ENCODE data around the gene PARP16.
A peak's percentile ranks its signal among the peaks of the same experiment; 100 is the strongest.

PARP16 gene

DNA sequence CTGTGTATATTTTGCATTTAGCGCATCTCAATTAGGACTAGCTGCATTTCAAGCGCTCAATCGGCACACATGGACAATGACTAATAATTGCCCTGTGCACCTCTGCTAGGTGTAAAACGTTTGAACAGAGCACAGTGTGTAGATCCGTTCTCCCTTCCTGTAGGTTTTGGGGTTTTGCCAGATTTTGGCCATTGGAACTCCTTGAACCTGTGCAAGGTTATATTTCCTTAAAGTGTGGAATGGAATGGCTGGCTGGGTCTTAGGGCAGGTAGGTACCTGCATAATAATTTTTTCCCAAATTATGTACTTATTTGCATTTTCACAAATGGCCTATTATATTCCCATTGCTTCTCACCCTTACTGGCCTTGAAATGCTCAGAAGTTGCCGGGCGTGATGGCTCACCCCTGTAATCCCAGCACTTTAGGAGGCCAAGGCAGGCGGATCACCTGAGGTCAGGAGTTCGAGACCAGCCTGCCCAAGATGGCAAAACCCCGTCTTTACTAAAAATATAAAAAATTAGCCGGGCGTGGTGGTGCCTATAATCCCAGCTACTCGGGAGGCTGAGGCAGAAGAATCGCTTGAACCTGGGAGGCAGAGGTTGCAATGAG is 18.6 kb upstream of the PARP16 start:
- H3K27ac Mint-ChIP-seq, result peak overlapping the region; percentile 100
- peaks cover 37% of the 10 kb centered on the region for H3K36me3 Mint-ChIP-seq (ENCODE audit: insufficient read depth)
- peak overlapping the region; percentile 94 to 98 for H3K4me3 Mint-ChIP-seq
- peaks cover 16 to 26% of the 10 kb centered on the region in 2 donors for H3K4me1 Mint-ChIP-seq (ENCODE audit: low read depth in 2 of 2)
- ATAC-seq (replicated peaks) (no peak), DNase-seq (no peak)
- no peaks in the 10 kb centered on the region for H3K27me3 Mint-ChIP-seq
- no peaks in the 10 kb centered on the region for H3K9me3 Mint-ChIP-seq

DNA sequence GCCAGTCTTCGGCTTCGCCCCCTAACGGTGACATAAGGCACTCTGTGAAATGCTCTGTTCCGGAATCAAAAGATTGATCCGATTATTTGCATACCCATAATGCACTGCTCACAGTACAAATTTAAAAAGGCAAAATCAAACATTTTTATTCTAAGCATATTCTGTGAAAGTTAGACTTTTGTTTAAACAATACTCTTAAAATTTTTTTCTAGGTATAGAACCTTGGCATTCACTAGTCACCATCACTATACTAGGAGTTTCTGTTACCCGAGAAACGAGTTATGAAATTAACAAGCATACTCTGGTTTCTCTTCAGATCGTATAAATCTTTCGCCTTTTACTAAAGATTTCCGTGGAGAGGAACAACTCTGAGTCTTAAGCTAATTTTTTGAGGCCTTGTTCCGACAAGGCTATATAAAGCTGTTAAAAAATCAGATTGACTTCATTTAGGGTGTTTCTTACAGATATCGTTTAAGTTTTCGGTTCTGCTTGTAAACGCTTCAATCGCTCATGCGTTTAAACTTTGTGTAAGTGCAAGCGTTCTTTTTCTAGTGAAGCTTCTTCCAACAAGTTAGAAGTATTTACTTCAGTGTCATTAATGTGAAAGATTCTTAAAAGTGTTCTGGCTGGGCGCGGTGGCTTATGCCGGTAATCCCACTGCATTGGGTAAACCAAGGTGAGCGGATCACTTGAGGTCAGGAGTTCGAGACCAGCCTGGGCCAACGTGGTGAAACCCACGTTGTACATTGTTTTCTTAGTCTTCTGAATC is 17.9 kb upstream of the PARP16 start, which contains the start of gene RNU5B-1:
TSS of gene RNU5B-1 (plus strand) at position 297 of the 769 bp plus-strand sequence.
- H3K4me1 Mint-ChIP-seq (ENCODE audit: low read depth in 2 of 2), result peaks cover 20 to 33% of the 10 kb centered on the region in 2 donors
- DNase-seq (peak; percentile 70 to 72 (median 71)), ATAC-seq (replicated peaks) (peak; percentile 78)
- H3K9me3 Mint-ChIP-seq, result no peaks in the 10 kb centered on the region
- H3K27ac Mint-ChIP-seq, result peak within 1 kb of the TSS; percentile 100
- peaks cover 41% of the 10 kb centered on the region for H3K36me3 Mint-ChIP-seq (ENCODE audit: insufficient read depth)
- H3K4me3 Mint-ChIP-seq, result peak within 1 kb of the TSS; percentile 94 to 98
- no peaks in the 10 kb centered on the region for H3K27me3 Mint-ChIP-seq

- ATAC-seq (replicated peaks), result peak; percentile 2
- Mint-ChIP-seq H3K27me3 (no peaks in the 10 kb centered on the region), H3K4me1 (ENCODE audit: low read depth in 2 of 2) (peaks cover 20 to 33% of the 10 kb centered on the region in 2 donors), H3K4me3 (peak overlapping the region; percentile 94 to 98), H3K36me3 (ENCODE audit: insufficient read depth) (peaks cover 42% of the 10 kb centered on the region), H3K9me3 (no peaks in the 10 kb centered on the region), H3K27ac (peak overlapping the region; percentile 100)
- DNase-seq, result no peak
These were observed 17.2 kb upstream of the PARP16 start for GRCh38 chr15:65303687-65304380.

GRCh38 chr15:65302061-65302460 is 15.4 kb upstream of the PARP16 start:
- Mint-ChIP-seq H3K4me1 (ENCODE audit: low read depth in 2 of 2) (peaks cover 23 to 33% of the 10 kb centered on the region in 2 donors), H3K27me3 (no peaks in the 10 kb centered on the region), H3K4me3 (no peak overlapping the region), H3K9me3 (no peaks in the 10 kb centered on the region), H3K27ac (no peak overlapping the region), H3K36me3 (ENCODE audit: insufficient read depth) (peaks cover 55% of the 10 kb centered on the region)
- DNase-seq (no peak), ATAC-seq (replicated peaks) (no peak)

GRCh38 chr15:65300924-65301441 is 14.3 kb upstream of the PARP16 start:
- no peak for ATAC-seq (replicated peaks)
- Mint-ChIP-seq H3K4me3 (no peak overlapping the region), H3K9me3 (no peaks in the 10 kb centered on the region), H3K36me3 (ENCODE audit: insufficient read depth) (peaks cover 60% of the 10 kb centered on the region), H3K27ac (peak overlapping the region; percentile 90 to 93), H3K27me3 (no peaks in the 10 kb centered on the region), H3K4me1 (ENCODE audit: low read depth in 2 of 2) (peaks cover 27 to 35% of the 10 kb centered on the region in 2 donors)
- DNase-seq, result no peak

- no peaks in the 10 kb centered on the region for H3K9me3 Mint-ChIP-seq
- H3K4me3 Mint-ChIP-seq, result peak overlapping the region; percentile 73 to 87
These were observed 12.0 kb upstream of the PARP16 start for GRCh38 chr15:65298731-65299130.

DNA sequence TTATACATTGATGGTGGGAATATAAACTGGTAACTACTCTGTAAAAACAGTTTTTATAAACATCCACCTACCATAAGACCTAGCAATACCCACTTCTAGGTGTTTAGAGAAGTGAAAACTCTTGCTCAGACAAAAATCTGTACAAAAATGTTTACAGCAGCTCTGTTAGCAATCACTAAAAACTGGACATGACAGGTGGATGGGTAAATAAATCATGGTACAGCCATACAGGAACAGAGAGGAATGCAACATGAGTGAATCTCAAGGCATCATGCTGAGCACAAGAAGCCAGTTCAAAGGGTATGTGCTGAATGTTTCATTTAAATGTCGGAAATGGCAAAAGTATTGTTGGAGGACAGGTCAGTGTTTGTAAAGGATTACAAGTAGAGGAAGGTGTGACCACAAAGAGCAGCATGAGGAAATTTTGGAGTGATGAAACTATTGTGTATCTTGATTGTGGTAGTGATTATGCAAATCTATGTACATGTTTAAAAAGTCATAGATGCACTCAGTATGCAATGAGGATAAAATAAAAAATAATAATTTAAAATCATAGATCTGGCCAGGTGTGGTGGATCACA is 6.3 kb upstream of the PARP16 start:
- Mint-ChIP-seq H3K27ac (no peak overlapping the region), H3K4me1 (ENCODE audit: low read depth in 2 of 2) (peaks cover 10 to 13% of the 10 kb centered on the region in 2 donors), H3K36me3 (ENCODE audit: insufficient read depth) (peaks cover 35% of the 10 kb centered on the region), H3K4me3 (no peak overlapping the region), H3K27me3 (no peaks in the 10 kb centered on the region), H3K9me3 (no peaks in the 10 kb centered on the region)
- DNase-seq (no peak), ATAC-seq (replicated peaks) (no peak)

More at GRCh38 chr15:65298731-65299130, 12.0 kb upstream of the PARP16 start:
- Mint-ChIP-seq H3K4me1 (ENCODE audit: low read depth in 2 of 2) (peaks cover 19 to 22% of the 10 kb centered on the region in 2 donors), H3K27ac (peak overlapping the region in 1 of 2 donors; percentile 86), H3K27me3 (no peaks in the 10 kb centered on the region), H3K36me3 (ENCODE audit: insufficient read depth) (peaks cover 52% of the 10 kb centered on the region)
- DNase-seq (no peak), ATAC-seq (replicated peaks) (no peak)

DNA sequence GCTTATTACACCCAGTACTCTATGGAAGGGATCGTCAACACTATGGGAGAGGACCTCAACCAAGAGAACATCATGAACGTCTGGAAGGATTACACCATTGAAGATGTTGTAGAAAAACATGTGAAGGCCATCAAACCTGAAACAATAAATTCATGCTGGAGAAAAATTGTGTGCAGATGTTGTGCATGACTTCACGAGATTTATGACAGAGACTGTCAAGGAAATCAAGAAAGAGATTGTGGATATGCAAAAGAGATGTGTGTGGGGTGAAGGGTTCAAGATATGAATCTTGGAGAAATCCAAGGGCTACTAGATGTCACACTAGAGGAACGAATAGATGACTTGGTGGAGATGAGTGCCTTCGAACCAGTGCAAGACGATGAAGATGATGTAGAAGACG is 3.5 kb upstream of the PARP16 start:
- Mint-ChIP-seq H3K36me3 (ENCODE audit: insufficient read depth) (peaks cover 8% of the 10 kb centered on the region), H3K27me3 (no peaks in the 10 kb centered on the region), H3K4me1 (ENCODE audit: low read depth in 2 of 2) (peaks cover 14 to 18% of the 10 kb centered on the region in 2 donors), H3K4me3 (no peak overlapping the region), H3K27ac (no peak overlapping the region), H3K9me3 (no peaks in the 10 kb centered on the region)
- ATAC-seq (replicated peaks), result no peak
- DNase-seq, result no peak

- no peak for DNase-seq
- H3K9me3 Mint-ChIP-seq, result no peaks in the 10 kb centered on the region
- peaks cover 14 to 18% of the 10 kb centered on the region in 2 donors for H3K4me1 Mint-ChIP-seq (ENCODE audit: low read depth in 2 of 2)
- H3K27me3 Mint-ChIP-seq, result no peaks in the 10 kb centered on the region
- H3K27ac Mint-ChIP-seq, result peak overlapping the region in 1 of 2 donors; percentile 6
- peaks cover 4% of the 10 kb centered on the region for H3K36me3 Mint-ChIP-seq (ENCODE audit: insufficient read depth)
- H3K4me3 Mint-ChIP-seq, result no peak overlapping the region
- ATAC-seq (replicated peaks), result no peak
These were observed 2.7 kb upstream of the PARP16 start for GRCh38 chr15:65289261-65289854.

- peak overlapping the region; percentile 89 to 95 for H3K27ac Mint-ChIP-seq
- ATAC-seq (replicated peaks) (no peak), DNase-seq (no peak)
- peak overlapping the region; percentile 84 to 85 for H3K4me3 Mint-ChIP-seq
- H3K27me3 Mint-ChIP-seq, result no peaks in the 10 kb centered on the region
- H3K9me3 Mint-ChIP-seq, result no peaks in the 10 kb centered on the region
- peaks cover 23 to 31% of the 10 kb centered on the region in 2 donors for H3K4me1 Mint-ChIP-seq (ENCODE audit: low read depth in 2 of 2)
- peaks cover 3% of the 10 kb centered on the region for H3K36me3 Mint-ChIP-seq (ENCODE audit: insufficient read depth)
These were observed 805 bp upstream of the PARP16 start for GRCh38 chr15:65287520-65287855.

- peak; percentile 21 for ATAC-seq (replicated peaks)
- Mint-ChIP-seq H3K27me3 (no peaks in the 10 kb centered on the region), H3K4me3 (peak overlapping the region; percentile 84 to 85), H3K36me3 (ENCODE audit: insufficient read depth) (peaks cover 3% of the 10 kb centered on the region), H3K27ac (peak overlapping the region; percentile 89 to 95), H3K9me3 (no peaks in the 10 kb centered on the region), H3K4me1 (ENCODE audit: low read depth in 2 of 2) (peaks cover 27 to 36% of the 10 kb centered on the region in 2 donors)
- DNase-seq, result peak in 1 of 3 experiments; percentile 10
These were observed 497 bp downstream of the PARP16 start for GRCh38 chr15:65286069-65286703.

- H3K27me3 Mint-ChIP-seq, result no peaks in the 10 kb centered on the region
- peaks cover 27 to 42% of the 10 kb centered on the region in 2 donors for H3K4me1 Mint-ChIP-seq (ENCODE audit: low read depth in 2 of 2)
- DNase-seq, result no peak
- no peak for ATAC-seq (replicated peaks)
- H3K9me3 Mint-ChIP-seq, result no peaks in the 10 kb centered on the region
- peaks cover 3% of the 10 kb centered on the region for H3K36me3 Mint-ChIP-seq (ENCODE audit: insufficient read depth)
- H3K27ac Mint-ChIP-seq, result peak overlapping the region; percentile 89 to 95
- peak overlapping the region; percentile 84 to 85 for H3K4me3 Mint-ChIP-seq
These were observed 1.2 kb downstream of the PARP16 start for GRCh38 chr15:65285291-65286068.
